ENCODE results near the gene PTPRN2.

- TF ChIP-seq ZNF384 (IDR thresholded peaks at IDR 0.05) (no peak), BHLHE40 (IDR thresholded peaks at IDR 0.05; ENCODE audit: borderline replicate concordance) (no peak), ARNT (IDR thresholded peaks at IDR 0.05) (no peak), SUZ12 (IDR thresholded peaks at IDR 0.05) (no peak), CTBP1 (IDR thresholded peaks at IDR 0.05; ENCODE audit: borderline replicate concordance) (no peak), L3MBTL2 (conservative IDR thresholded peaks at IDR 0.05) (no peak), HDGF (IDR thresholded peaks at IDR 0.05; ENCODE audit: borderline replicate concordance) (no peak), FOXK2 (IDR thresholded peaks at IDR 0.05) (no peak)
Measured at GRCh38 chr7:157501581-157501980, 1086.0 kb downstream of the PTPRN2 start.
